Small intestine (tissue), 7 donors: ENCODE data around the gene BUD13. TPM values are rescaled to one million over a fixed set of nuclear protein-coding genes. Genes with fewer than 3 reads are reported as not detected.
A peak's percentile ranks its signal among the peaks of the same experiment; 100 is the strongest.

Experiments used
- DNase-seq, 2 donors: peaks; one replicate each; pipeline versions ENCODE4 v3.0.0 to v3.0.0-alpha.2; 2013
- FAIRE-seq: peaks from 2 replicates; lab custom pipeline; 2012; peaks lifted over from hg19 to GRCh38; lab: Jason Lieb, UNC
- H3K27ac ChIP-seq, 3 donors: one replicate each; pipeline ENCODE4 v1.5.1; 2013; ENCODE audit warnings: low read length in 2 of 3, mild to moderate bottlenecking in 2 of 3, control low read depth in 1 of 3, inconsistent platforms in 1 of 3, low read depth in 1 of 3, moderate library complexity in 1 of 3
- H3K27me3 ChIP-seq, 3 donors: one replicate each; pipeline ENCODE4 v1.6.1; 2013; ENCODE audit warnings: low read length in 3 of 3, inconsistent platforms in 1 of 3; ENCODE audit not compliant: control insufficient read depth in 3 of 3, insufficient read depth in 3 of 3
- H3K36me3 ChIP-seq, 3 donors: one replicate each; pipeline ENCODE4 v1.6.1; 2013; ENCODE audit warnings: low read length in 3 of 3, inconsistent platforms in 1 of 3, low read depth in 1 of 3, mild to moderate bottlenecking in 1 of 3, moderate library complexity in 1 of 3; ENCODE audit not compliant: control insufficient read depth in 3 of 3, insufficient read depth in 2 of 3
- H3K4me1 ChIP-seq, 3 donors: one replicate each; pipeline ENCODE4 v1.6.1; 2013; ENCODE audit warnings: low read length in 2 of 3, inconsistent platforms in 1 of 3, low read depth in 1 of 3, mild to moderate bottlenecking in 1 of 3, moderate library complexity in 1 of 3; ENCODE audit not compliant: control insufficient read depth in 3 of 3, insufficient read depth in 2 of 3
- H3K4me3 ChIP-seq, 3 donors: one replicate each; pipeline ENCODE4 v1.5.1; 2013; ENCODE audit warnings: low read length in 3 of 3, control low read depth in 1 of 3, inconsistent platforms in 1 of 3, low read depth in 1 of 3, mild to moderate bottlenecking in 1 of 3, moderate library complexity in 1 of 3
- H3K9me3 ChIP-seq, 2 donors: one replicate each; pipeline ENCODE4 v1.6.1; 2013; ENCODE audit warnings: low read depth in 1 of 2, low read length in 1 of 2; ENCODE audit not compliant: control insufficient read depth in 2 of 2, insufficient read depth in 1 of 2
- WGBS, 3 donors: extraction: QIAGEN DNeasy Blood & Tissue Kit; methylation state at CpG; one replicate each; pipeline ENCODE4 v1.1.7; 2013; 5-methylcytosine and 5-hydroxymethylcytosine counted together
- polyA plus RNA-seq, 4 donors: library from polyadenylated mRNA; stranded (reverse) in 3 of 4; unstranded in 1 of 4; fragments of 200-250 nt in 3 of 4; fragments of 120-200 nt in 1 of 4; gene quantifications; one replicate each; pipeline versions ENCODE4 v1.2.1 to v1.2.3, GENCODE V29; 2013
- donor health status: healthy with polysubstance abuse.
- donor health status: control.
- donor health status: control.
- donor health status: Bipolar disorder and iron deficiency.
- donor health status: healthy.

Gene BUD13
- polyA plus RNA-seq, 4 donors: 13.6 to 29.1 (median 20.0) TPM

- no peak for FAIRE-seq
- 35 to 73% (median 51%) methylated on average over 5 of the region's 5 CpGs for WGBS, 3 donors
- Histone ChIP-seq H3K4me3 (no peak overlapping the region), H3K9me3 (no peaks in the 10 kb centered on the region), H3K36me3 (no peaks in the 10 kb centered on the region), H3K27ac (no peak overlapping the region), H3K4me1 (peaks cover 0 to 8% (median 0%) of the 10 kb centered on the region in 3 donors), H3K27me3 (no peaks in the 10 kb centered on the region)
- DNase-seq: no peak
Measured at GRCh38 chr11:116797816-116798215, 25.0 kb upstream of the BUD13 start.

GRCh38 chr11:116796548-116796947 is 23.8 kb upstream of the BUD13 start:
- FAIRE-seq: no peak
- no peak overlapping the region for H3K27ac ChIP-seq
- WGBS, 3 donors: 83 to 91% (median 84%) methylated on average over 1 of the region's 1 CpG
- no peaks in the 10 kb centered on the region for H3K9me3 ChIP-seq
- no peaks in the 10 kb centered on the region for H3K27me3 ChIP-seq
- H3K4me1 ChIP-seq: peaks cover 0 to 21% (median 3%) of the 10 kb centered on the region in 3 donors
- no peaks in the 10 kb centered on the region for H3K36me3 ChIP-seq
- H3K4me3 ChIP-seq: no peak overlapping the region
- no peak for DNase-seq

GRCh38 chr11:116794851-116795250 is 22.1 kb upstream of the BUD13 start:
- 86 to 90% (median 89%) methylated on average over 2 of the region's 2 CpGs for WGBS, 3 donors
- FAIRE-seq (no peak), DNase-seq (no peak)
- no peak overlapping the region for H3K4me3 ChIP-seq
- H3K4me1 ChIP-seq: peaks cover 0 to 29% (median 4%) of the 10 kb centered on the region in 3 donors
- H3K27me3 ChIP-seq: no peaks in the 10 kb centered on the region
- no peaks in the 10 kb centered on the region for H3K36me3 ChIP-seq
- H3K9me3 ChIP-seq: no peaks in the 10 kb centered on the region
- H3K27ac ChIP-seq: no peak overlapping the region

- no peaks in the 10 kb centered on the region for H3K9me3 ChIP-seq
- peaks cover 0 to 32% (median 4%) of the 10 kb centered on the region in 3 donors for H3K4me1 ChIP-seq
- no peak overlapping the region for H3K27ac ChIP-seq
- 96 to 97% (median 96%) methylated on average over 1 of the region's 1 CpG for WGBS, 3 donors
- no peaks in the 10 kb centered on the region for H3K36me3 ChIP-seq
- FAIRE-seq (no peak), DNase-seq (no peak)
- H3K4me3 ChIP-seq: no peak overlapping the region
- H3K27me3 ChIP-seq: no peaks in the 10 kb centered on the region
Measured at GRCh38 chr11:116793772-116794097, 20.9 kb upstream of the BUD13 start.

- H3K4me1 ChIP-seq: peaks cover 0 to 37% (median 4%) of the 10 kb centered on the region in 3 donors
- peak in 1 of 2 donors; percentile 65 for DNase-seq
- no peak for FAIRE-seq
- no peak overlapping the region for H3K27ac ChIP-seq
- no peaks in the 10 kb centered on the region for H3K27me3 ChIP-seq
- 63 to 80% (median 64%) methylated on average over 8 of the region's 8 CpGs for WGBS, 3 donors
- no peak overlapping the region for H3K4me3 ChIP-seq
- no peaks in the 10 kb centered on the region for H3K9me3 ChIP-seq
- H3K36me3 ChIP-seq: no peaks in the 10 kb centered on the region
Measured at GRCh38 chr11:116792869-116793771, 20.3 kb upstream of the BUD13 start.

GRCh38 chr11:116792144-116792868 is 19.5 kb upstream of the BUD13 start:
- Histone ChIP-seq H3K27me3 (no peaks in the 10 kb centered on the region), H3K36me3 (no peaks in the 10 kb centered on the region), H3K27ac (no peak overlapping the region), H3K4me3 (no peak overlapping the region), H3K9me3 (no peaks in the 10 kb centered on the region), H3K4me1 (peaks cover 0 to 37% (median 4%) of the 10 kb centered on the region in 3 donors)
- FAIRE-seq: no peak
- DNase-seq: no peak
- 62 to 76% (median 66%) methylated on average over 7 to 8 of the region's 8 CpGs for WGBS, 3 donors

GRCh38 chr11:116791813-116792143 is 19.0 kb upstream of the BUD13 start, which contains the start of gene APOA5:
APOA5 (minus strand) TSS chr11:116791879; CDS start chr11:116791860, 19 bp downstream.
- no peak within 1 kb of the TSS for H3K27ac ChIP-seq
- no peaks in the 10 kb centered on the region for H3K27me3 ChIP-seq
- no peak within 1 kb of the TSS for H3K4me3 ChIP-seq
- peaks cover 4 to 41% (median 7%) of the 10 kb centered on the region in 3 donors for H3K4me1 ChIP-seq
- 83 to 88% (median 83%) methylated on average over 7 of the region's 7 CpGs for WGBS, 3 donors
- H3K36me3 ChIP-seq: no peaks in the 10 kb centered on the region
- H3K9me3 ChIP-seq: no peaks in the 10 kb centered on the region
- no peak for FAIRE-seq
- no peak for DNase-seq

GRCh38 chr11:116791002-116791812 is 18.4 kb upstream of the BUD13 start:
- H3K4me1 ChIP-seq: peaks cover 6 to 45% (median 8%) of the 10 kb centered on the region in 3 donors
- H3K4me3 ChIP-seq: no peak overlapping the region
- no peak overlapping the region for H3K27ac ChIP-seq
- WGBS, 3 donors: 28 to 29% (median 28%) methylated on average over 30 to 31 of the region's 31 CpGs
- H3K27me3 ChIP-seq: no peaks in the 10 kb centered on the region
- peaks cover 0 to 3% (median 2%) of the 10 kb centered on the region in 3 donors for H3K36me3 ChIP-seq
- no peaks in the 10 kb centered on the region for H3K9me3 ChIP-seq
- FAIRE-seq (no peak), DNase-seq (peak; percentile 71 to 87)
